Hematopoietic multipotent progenitor cell treated with erythropoietin and hydrocortisone succinate and interleukin-3 and kit ligand, for 8 days (in vitro differentiated cells): ENCODE results near the gene ZNF831.
A peak's percentile ranks its signal among the peaks of the same experiment; 100 is the strongest.

Experiments
- DNase-seq: peaks from one replicate; pipeline ENCODE4 v3.0.0-alpha.2; 2015

The ZNF831 gene

GRCh38 chr20:59217794-59218280 is 54.2 kb downstream of the ZNF831 start:
- DNase-seq, result no peak

- DNase-seq, result no peak
These were observed 55.6 kb downstream of the ZNF831 start for GRCh38 chr20:59219211-59219610.

- DNase-seq, result no peak
These were observed 56.5 kb downstream of the ZNF831 start for GRCh38 chr20:59220161-59220560.

GRCh38 chr20:59221049-59221706 is 57.6 kb downstream of the ZNF831 start:
- DNase-seq, result no peak

GRCh38 chr20:59221707-59222252 is 58.2 kb downstream of the ZNF831 start:
- no peak for DNase-seq

GRCh38 chr20:59222253-59223181 is 58.9 kb downstream of the ZNF831 start:
- peak; percentile 55 for DNase-seq

GRCh38 chr20:59223182-59223601 is 59.6 kb downstream of the ZNF831 start:
- DNase-seq, result no peak

- no peak for DNase-seq
These were observed 60.1 kb downstream of the ZNF831 start for GRCh38 chr20:59223750-59224149.

- DNase-seq, result no peak
These were observed 60.6 kb downstream of the ZNF831 start for GRCh38 chr20:59224236-59224635.

GRCh38 chr20:59230385-59230784 is 66.8 kb downstream of the ZNF831 start:
- DNase-seq, result no peak

GRCh38 chr20:59231124-59231804 is 67.6 kb downstream of the ZNF831 start:
- no peak for DNase-seq

- no peak for DNase-seq
These were observed 69.0 kb downstream of the ZNF831 start for GRCh38 chr20:59232618-59233017.

- DNase-seq, result no peak
These were observed 71.6 kb downstream of the ZNF831 start for GRCh38 chr20:59235226-59235625.

- no peak for DNase-seq
These were observed 76.4 kb downstream of the ZNF831 start for GRCh38 chr20:59240006-59240405.

- DNase-seq, result no peak
These were observed 79.3 kb downstream of the ZNF831 start for GRCh38 chr20:59242714-59243626.

GRCh38 chr20:59246691-59247400 is 83.2 kb downstream of the ZNF831 start:
- DNase-seq, result no peak

GRCh38 chr20:59247731-59248684 is 84.4 kb downstream of the ZNF831 start:
- DNase-seq, result no peak

GRCh38 chr20:59250293-59250692 is 86.7 kb downstream of the ZNF831 start:
- no peak for DNase-seq

- DNase-seq, result no peak
These were observed 89.7 kb downstream of the ZNF831 start for GRCh38 chr20:59253325-59253724.

GRCh38 chr20:59253779-59254319 is 90.2 kb downstream of the ZNF831 start:
- no peak for DNase-seq
